Activated CD8-positive, alpha-beta T cell treated with anti-CD3 and anti-CD28 coated beads for 36 hours (primary cell): ENCODE results near the gene PPIB. TPM values are rescaled to one million over a fixed set of nuclear protein-coding genes. Genes with fewer than 3 reads are reported as not detected.

Source experiments
- ATAC-seq: fragments of 200-7000 bp; cut with Tn5 transposase; one replicate; pipeline ENCODE4 v1.10.0; 2021; ENCODE audit warnings: mild to moderate bottlenecking, moderate library complexity
- CTCF ChIA-PET: fragments of 350-600 bp; sonication (Branson Sonifier 250); formaldehyde crosslinking; loops from one replicate; lab custom pipeline; 2021; ENCODE audit warnings: antibody characterized with exemption; lab: Charles Lee
- POLR2A ChIA-PET: fragments of 350-600 bp; sonication (Branson Sonifier 250); formaldehyde crosslinking; loops from one replicate; lab custom pipeline; 2021; ENCODE audit warnings: antibody characterized with exemption; lab: Charles Lee
- DNase-seq: peaks from one replicate; pipeline ENCODE4 v3.0.0-alpha.2; 2020
- H3K27ac Mint-ChIP-seq: one replicate; pipeline ENCODE4 v1.8.0; 2021; ENCODE audit warnings: mild to moderate bottlenecking, mixed read lengths
- H3K27me3 Mint-ChIP-seq: one replicate; pipeline ENCODE4 v1.8.0; 2021; ENCODE audit warnings: mixed read lengths
- H3K36me3 Mint-ChIP-seq: one replicate; pipeline ENCODE4 v1.8.0; 2021; ENCODE audit warnings: low read depth, mixed read lengths
- H3K4me1 Mint-ChIP-seq: one replicate; pipeline ENCODE4 v1.8.0; 2021; ENCODE audit warnings: low read depth, mixed read lengths
- H3K4me3 Mint-ChIP-seq: one replicate; pipeline ENCODE4 v1.8.0; 2021; ENCODE audit warnings: mild to moderate bottlenecking, moderate library complexity, mixed read lengths
- H3K9me3 Mint-ChIP-seq: one replicate; pipeline ENCODE4 v1.8.0; 2021; ENCODE audit warnings: mixed read lengths
- CTCF ChIP-seq: fragments of 200-600 bp; IDR thresholded peaks from one replicate; pipeline ENCODE4 v1.8.0; 2022; ENCODE audit warnings: antibody characterized with exemption, mild to moderate bottlenecking
- intact Hi-C: fragments of 100-400 bp; cut with micrococcal nuclease; formaldehyde crosslinking; loops from one replicate; pipeline ENCODE4 v1.10.0; 2022
- total RNA-seq, 2 experiments: library from RNA; stranded (reverse); gene quantifications; one replicate each; pipeline ENCODE4 v1.2.3, GENCODE V29; 2021

PPIB gene
- total RNA-seq, 2 experiments from 2014 or later: 223 to 227 TPM

DNA sequence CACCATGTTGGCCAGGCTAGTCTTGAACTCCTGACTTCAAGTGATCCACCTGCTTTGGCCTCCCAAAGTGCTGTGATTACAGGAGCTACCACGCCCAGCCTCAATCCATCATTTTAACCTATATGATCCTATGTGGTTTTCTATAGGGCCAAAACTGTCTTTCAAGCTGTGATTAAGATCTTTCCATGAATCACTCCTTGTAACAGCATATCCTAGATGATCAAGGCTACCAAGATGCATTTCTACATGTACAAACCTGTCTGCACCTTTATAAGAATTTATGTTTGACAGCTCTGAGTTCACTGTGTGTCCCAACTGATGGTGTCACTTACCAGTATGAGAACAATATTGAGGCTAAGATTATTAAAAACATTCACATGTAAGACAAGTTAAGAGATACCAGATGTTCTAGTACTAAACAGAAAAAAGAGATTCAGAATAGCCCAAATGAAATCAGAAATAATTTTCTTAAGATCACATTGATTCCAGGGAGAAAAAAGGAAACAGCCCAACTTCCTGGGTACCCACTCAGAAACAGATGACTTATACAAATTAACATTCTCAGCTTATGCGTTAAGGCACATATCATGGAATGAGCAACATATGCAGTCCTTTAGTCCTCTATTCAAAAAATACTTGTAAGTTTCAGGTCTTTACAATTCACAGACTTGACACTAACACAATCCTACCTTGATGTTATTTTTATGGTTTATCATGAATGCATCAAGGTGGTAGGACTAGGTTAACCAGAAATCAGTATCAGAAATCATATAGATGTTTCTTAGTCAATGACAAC, 24.8 kb upstream of the PPIB start:
- peaks cover 12% of the 10 kb centered on the region for H3K4me1 Mint-ChIP-seq
- no peak overlapping the region for H3K4me3 Mint-ChIP-seq
- H3K9me3 Mint-ChIP-seq: no peaks in the 10 kb centered on the region
- ChIA-PET POLR2A (interaction anchor here (1.3 kb wide), 1 partner anchor 11 kb away, joined by 4 read pairs; no protein-coding TSS in a partner anchor), CTCF (interaction anchor here (1.2 to 1.6 kb wide), 2 partner anchors 17 to 435 kb away, joined by 3 to 4 read pairs; no protein-coding TSS in a partner anchor)
- no peak for TF ChIP-seq CTCF
- H3K36me3 Mint-ChIP-seq: peaks cover 11% of the 10 kb centered on the region
- H3K27ac Mint-ChIP-seq: peak overlapping the region; percentile 10
- no peak for DNase-seq
- no peak for ATAC-seq
- intact Hi-C loops: no loop called here
- no peaks in the 10 kb centered on the region for H3K27me3 Mint-ChIP-seq

DNA sequence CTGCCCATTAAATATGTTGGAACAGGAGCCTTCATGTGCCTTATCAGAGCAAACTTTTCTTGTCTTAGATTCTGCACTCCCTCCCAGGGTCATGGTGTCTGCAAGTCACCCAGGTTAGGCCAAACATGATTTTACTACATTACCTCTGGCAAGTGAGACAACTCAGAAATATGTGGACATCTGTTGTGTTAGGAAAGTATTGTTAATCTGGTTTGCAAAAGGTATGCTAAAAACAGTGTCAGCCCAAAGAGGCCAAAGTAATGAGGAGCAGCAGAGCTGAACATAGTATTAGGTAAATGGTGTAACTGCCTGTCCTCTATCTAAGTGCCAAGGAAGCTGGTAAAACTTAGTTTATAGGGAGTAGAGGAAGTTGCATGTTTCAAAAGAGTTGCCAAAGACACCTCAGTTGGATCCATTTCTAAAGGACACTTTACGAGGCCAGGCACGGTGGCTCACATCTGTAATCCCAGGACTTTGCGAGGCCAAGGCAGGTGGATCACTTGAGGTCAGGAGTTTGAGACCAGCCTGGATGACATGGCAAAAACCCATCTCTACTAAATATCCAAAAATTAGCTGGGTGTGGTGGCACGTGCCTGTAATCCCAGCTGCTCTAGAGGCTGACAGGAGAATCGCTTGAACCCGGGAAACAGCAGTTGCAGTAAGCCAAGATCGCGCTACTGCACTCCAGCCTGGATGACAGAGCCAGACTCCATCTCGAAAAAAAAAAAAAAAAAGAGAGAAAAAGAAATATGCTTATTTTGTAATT, 22.5 kb upstream of the PPIB start:
- no peak for TF ChIP-seq CTCF
- Mint-ChIP-seq H3K27ac (no peak overlapping the region), H3K4me1 (peaks cover 12% of the 10 kb centered on the region), H3K27me3 (no peaks in the 10 kb centered on the region), H3K4me3 (no peak overlapping the region), H3K9me3 (no peaks in the 10 kb centered on the region), H3K36me3 (peaks cover 11% of the 10 kb centered on the region)
- DNase-seq (no peak), ATAC-seq (no peak)
- ChIA-PET POLR2A (interaction anchor here (0.6 to 1.1 kb wide), 3 partner anchors 14 to 1368 kb away, joined by 3 to 4 read pairs (median 3); no protein-coding TSS in a partner anchor), CTCF (interaction anchor here (1.3 to 1.6 kb wide), 2 partner anchors 32 to 46 kb away, joined by 3 read pairs; no protein-coding TSS in a partner anchor)
- intact Hi-C loops: no loop called here

DNA sequence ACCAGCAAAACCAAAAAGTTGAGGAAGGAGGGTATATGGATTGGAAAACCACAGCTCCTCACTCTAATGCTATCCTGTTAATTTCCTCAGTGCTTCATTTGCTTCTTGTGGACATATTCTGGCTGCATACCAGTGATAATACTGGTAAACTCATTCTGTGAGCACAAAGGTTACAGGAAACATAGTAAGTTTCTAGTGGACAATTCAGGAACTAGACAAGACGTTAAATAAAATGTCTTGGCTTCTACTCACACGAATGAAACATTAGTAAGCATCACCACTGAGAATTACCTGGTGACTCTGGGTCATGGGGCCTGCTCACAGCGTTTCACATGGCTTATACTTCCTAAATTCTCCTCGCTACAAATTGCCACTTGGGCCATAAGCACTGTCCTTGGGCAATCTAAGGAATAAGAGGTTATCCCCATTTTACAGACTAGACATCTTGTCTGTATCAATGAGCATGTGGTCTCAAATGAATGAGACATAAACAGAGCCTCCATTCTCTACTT, 20.1 kb upstream of the PPIB start:
- Mint-ChIP-seq H3K9me3 (no peaks in the 10 kb centered on the region), H3K27ac (no peak overlapping the region), H3K36me3 (peaks cover 8% of the 10 kb centered on the region), H3K4me1 (peaks cover 4% of the 10 kb centered on the region), H3K4me3 (no peak overlapping the region), H3K27me3 (no peaks in the 10 kb centered on the region)
- TF ChIP-seq CTCF: no peak
- DNase-seq (no peak), ATAC-seq (no peak)
- CTCF ChIA-PET: no interaction called here
- intact Hi-C loops: no loop called here
- POLR2A ChIA-PET: no interaction called here

DNA sequence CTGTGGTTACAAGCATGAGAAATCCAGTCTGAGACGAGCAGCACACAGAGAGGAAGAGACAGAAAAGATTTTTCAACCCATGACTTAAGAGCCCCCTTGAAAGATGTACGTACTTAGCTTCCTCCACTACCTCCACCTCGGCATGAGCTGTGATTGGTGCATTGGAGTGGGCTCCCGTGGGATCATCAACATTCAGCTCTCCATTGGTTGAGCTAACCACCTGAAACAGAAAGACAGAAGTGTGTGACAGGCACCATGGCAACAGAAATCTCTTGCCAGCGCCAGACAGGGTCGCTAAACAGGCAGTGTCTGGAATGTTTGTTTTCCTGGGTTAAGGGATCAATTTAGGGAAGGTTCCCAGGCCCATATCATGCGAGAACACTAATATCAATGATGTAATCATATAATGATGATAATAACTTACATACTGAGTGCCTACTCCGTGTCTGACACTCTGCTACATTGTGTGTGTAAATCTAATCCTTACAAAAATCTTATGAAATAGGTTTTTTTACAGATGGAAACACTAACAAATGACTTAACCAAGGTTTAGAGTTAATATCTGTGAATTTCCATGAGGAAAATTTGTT, 17.5 kb upstream of the PPIB start:
- ChIA-PET CTCF (no interaction called here), POLR2A (interaction anchor here (0.8 kb wide), 1 partner anchor 17 kb away, joined by 3 read pairs; the partner anchor contains the start of gene PPIB)
- Mint-ChIP-seq H3K36me3 (peaks cover 5% of the 10 kb centered on the region), H3K27ac (no peak overlapping the region), H3K9me3 (no peaks in the 10 kb centered on the region), H3K27me3 (no peaks in the 10 kb centered on the region), H3K4me3 (no peak overlapping the region), H3K4me1 (no peaks in the 10 kb centered on the region)
- no peak for TF ChIP-seq CTCF
- intact Hi-C loops: no loop called here
- ATAC-seq (no peak), DNase-seq (no peak)
